Fibroblast of skin of abdomen (primary cell): ENCODE measurements around the gene MAPKAP1.

Experiments used
- DNase-seq: peaks from one replicate; pipeline ENCODE4 v3.0.0-alpha.2; 2013

MAPKAP1 gene

GRCh38 chr9:125561509-125562148, 145.4 kb downstream of the MAPKAP1 start:
- DNase-seq: no peak

GRCh38 chr9:125559894-125560293, 147.1 kb downstream of the MAPKAP1 start:
- DNase-seq: no peak

- DNase-seq: no peak
These were observed 147.8 kb downstream of the MAPKAP1 start for GRCh38 chr9:125559194-125559593.

- peak; percentile 76 for DNase-seq
These were observed 148.4 kb downstream of the MAPKAP1 start for GRCh38 chr9:125558453-125559092.

- DNase-seq: no peak
These were observed 150.8 kb downstream of the MAPKAP1 start for GRCh38 chr9:125556046-125556721.

GRCh38 chr9:125554726-125555125, 152.3 kb downstream of the MAPKAP1 start:
- no peak for DNase-seq

- DNase-seq: no peak
These were observed 155.2 kb downstream of the MAPKAP1 start for GRCh38 chr9:125551781-125552180.

GRCh38 chr9:125549891-125550885, 156.8 kb downstream of the MAPKAP1 start:
- peak; percentile 79 for DNase-seq

GRCh38 chr9:125549465-125549871, 157.5 kb downstream of the MAPKAP1 start:
- DNase-seq: no peak

GRCh38 chr9:125549039-125549438, 158.0 kb downstream of the MAPKAP1 start:
- DNase-seq: no peak

- DNase-seq: no peak
These were observed 158.9 kb downstream of the MAPKAP1 start for GRCh38 chr9:125548141-125548540.

GRCh38 chr9:125547368-125547767, 159.6 kb downstream of the MAPKAP1 start:
- DNase-seq: no peak

- DNase-seq: no peak
These were observed 161.2 kb downstream of the MAPKAP1 start for GRCh38 chr9:125545845-125546244.

GRCh38 chr9:125544988-125545651, 161.9 kb downstream of the MAPKAP1 start:
- peak; percentile 73 for DNase-seq

- no peak for DNase-seq
These were observed 162.5 kb downstream of the MAPKAP1 start for GRCh38 chr9:125544484-125544883.

GRCh38 chr9:125541840-125542243, 165.2 kb downstream of the MAPKAP1 start:
- DNase-seq: peak; percentile 55

GRCh38 chr9:125540497-125540896, 166.5 kb downstream of the MAPKAP1 start:
- DNase-seq: no peak

GRCh38 chr9:125538092-125538473, 168.9 kb downstream of the MAPKAP1 start:
- DNase-seq: peak; percentile 90

GRCh38 chr9:125537442-125538091, 169.4 kb downstream of the MAPKAP1 start:
- DNase-seq: no peak

GRCh38 chr9:125536776-125537175, 170.2 kb downstream of the MAPKAP1 start:
- no peak for DNase-seq

GRCh38 chr9:125536167-125536772, 170.7 kb downstream of the MAPKAP1 start:
- DNase-seq: no peak
